Lower leg skin (tissue), 3 donors: Measurements from ENCODE around the gene IL23R.

Source experiments
- CTCF ChIP-seq, 3 donors: fragments of 450-650 bp; IDR thresholded peaks; one replicate each; pipeline ENCODE4 v1.5.1; 2016; ENCODE audit warnings: antibody characterized with exemption in 3 of 3, mild to moderate bottlenecking in 3 of 3, moderate library complexity in 2 of 3
- POLR2A ChIP-seq, 2 donors: fragments of 450-650 bp; IDR thresholded peaks; one replicate each; pipeline ENCODE4 v1.6.1; 2016 to 2017; ENCODE audit warnings: antibody characterized with exemption in 2 of 2, mild to moderate bottlenecking in 1 of 2, moderate library complexity in 1 of 2

GRCh38 chr1:67171574-67171955 is 5.3 kb downstream of the IL23R start:
- no peak for TF ChIP-seq CTCF (IDR thresholded peaks at IDR 0.05)
- no peak for TF ChIP-seq POLR2A (IDR thresholded peaks at IDR 0.05)
